Measurements from ENCODE around the gene APOM.

The APOM gene

DNA sequence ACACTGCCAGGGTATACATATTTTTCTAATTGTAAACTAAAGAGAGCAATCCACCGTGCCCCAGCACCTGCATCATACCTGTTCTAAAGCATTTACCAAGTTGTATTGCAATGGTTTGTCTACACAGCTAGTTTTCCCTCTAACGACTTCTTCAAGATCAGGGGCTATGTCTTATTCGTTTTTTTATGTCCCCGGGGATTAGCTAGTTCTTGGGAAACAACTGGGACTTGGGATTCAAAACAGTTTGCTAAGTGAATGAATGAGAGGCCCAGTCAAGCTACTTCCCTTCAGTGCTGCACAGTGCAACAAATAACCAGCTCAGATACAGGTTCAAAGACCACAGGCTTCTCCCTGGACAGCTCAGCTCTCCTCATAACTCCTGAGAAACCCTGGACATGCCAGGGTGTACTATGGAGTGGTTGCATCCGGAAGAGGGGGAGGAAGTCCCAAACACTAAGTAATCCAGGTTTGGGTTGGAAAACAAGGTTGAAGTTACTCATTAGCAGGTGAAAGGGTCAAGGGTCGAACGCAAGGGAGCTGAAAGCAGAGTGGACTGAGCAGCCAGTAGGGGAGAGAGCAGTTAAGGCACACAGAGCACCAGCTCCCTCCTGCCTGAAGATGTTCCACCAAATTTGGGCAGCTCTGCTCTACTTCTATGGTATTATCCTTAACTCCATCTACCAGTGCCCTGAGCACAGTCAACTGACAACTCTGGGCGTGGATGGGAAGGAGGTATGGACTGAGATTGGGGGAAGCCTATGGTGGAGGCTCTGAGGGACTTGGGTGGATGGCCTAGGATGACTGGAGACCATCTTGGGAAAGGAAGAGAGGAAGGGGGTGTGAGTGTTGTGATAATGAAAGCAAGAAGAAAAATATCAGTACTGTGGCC lies at the start of gene APOM:
Gene APOM, plus strand, starts transcription at position 546 of the 889 bp plus-strand sequence. Its CDS starts 73 bp downstream, at position 619.
- DNase-seq, result no peak

DNA sequence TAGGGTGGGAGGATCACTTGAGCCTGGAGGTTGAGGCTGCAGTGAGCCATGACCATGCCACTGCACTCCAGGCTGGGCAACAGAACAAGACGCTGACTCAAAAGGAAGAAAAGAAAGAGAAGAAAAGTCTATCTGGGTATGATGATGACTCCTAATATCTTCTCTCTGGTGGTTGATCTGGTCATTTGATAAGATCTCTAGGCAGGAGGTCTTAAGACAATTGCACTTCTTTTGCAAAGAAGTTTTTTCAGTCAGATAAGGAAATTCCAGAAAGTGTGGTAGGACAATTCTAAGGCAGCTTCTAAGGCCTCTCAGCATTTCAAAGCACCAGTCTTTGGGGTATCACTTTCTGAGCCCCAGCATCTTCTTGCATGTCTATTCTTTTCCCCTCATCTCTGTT lies 48.4 kb upstream of the APOM start:
- no peak for DNase-seq

DNA sequence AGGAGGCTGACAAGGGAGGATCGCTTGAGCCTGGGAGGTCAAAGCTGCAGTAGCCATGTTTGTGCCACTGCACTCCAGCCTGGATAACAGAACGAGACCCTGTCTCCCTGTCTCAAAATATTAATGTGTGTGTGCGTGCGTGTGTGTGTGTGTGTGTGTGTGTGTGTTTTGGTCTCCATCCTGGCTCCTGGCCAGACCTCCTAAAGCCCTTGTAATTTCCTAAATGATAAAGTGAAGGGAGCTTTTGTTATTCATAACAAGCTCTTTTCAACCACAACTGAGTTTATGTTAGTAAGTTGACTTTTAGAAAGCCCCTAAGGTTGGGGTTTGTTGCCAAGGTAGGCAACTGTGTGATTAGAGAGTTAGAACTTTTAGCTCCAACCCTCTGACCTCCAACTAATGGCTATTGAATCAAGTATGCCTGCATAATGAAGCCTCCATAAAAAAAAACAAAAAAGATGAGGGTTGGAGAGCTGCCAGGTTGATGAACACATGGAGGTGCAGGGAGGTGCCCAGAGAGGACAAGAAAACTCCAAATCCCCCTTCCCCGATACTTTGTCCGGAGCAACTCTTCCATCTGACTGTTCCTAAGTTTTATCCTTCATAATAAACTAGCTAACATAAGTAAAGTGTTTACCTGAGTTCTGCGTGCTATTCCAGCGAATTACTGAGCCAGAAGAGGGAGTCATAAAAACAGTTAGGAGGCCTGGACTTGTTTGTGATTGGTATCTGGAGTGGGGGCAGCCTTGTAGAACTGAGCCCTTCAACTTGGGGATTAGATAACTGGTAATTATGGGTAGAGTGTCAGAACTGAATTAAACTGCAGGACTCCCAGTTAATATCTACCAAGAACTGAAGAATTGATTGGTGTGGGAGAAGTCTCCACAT lies 45.9 kb upstream of the APOM start:
- DNase-seq, result no peak

DNA sequence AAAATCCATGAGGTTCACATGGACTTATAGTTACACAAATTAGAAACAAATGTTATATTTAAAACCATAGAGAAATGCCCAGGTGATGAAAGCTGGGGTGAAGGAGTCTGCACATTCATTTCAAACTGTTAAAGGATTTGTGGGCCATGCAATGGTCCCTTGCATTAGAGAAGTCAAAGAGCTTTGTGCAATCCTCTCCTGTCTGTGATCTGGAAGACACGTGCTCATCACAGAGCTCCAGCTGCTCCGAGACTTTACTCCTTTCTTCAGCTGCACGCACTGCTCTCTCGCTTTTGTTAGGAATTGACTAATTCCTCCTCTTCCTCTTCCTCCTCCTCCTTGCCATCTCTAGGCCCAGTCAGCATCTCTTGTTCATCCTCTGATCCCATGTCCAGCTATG lies 44.7 kb upstream of the APOM start:
- peak in 1 of 2 donors; percentile 24 for DNase-seq

DNA sequence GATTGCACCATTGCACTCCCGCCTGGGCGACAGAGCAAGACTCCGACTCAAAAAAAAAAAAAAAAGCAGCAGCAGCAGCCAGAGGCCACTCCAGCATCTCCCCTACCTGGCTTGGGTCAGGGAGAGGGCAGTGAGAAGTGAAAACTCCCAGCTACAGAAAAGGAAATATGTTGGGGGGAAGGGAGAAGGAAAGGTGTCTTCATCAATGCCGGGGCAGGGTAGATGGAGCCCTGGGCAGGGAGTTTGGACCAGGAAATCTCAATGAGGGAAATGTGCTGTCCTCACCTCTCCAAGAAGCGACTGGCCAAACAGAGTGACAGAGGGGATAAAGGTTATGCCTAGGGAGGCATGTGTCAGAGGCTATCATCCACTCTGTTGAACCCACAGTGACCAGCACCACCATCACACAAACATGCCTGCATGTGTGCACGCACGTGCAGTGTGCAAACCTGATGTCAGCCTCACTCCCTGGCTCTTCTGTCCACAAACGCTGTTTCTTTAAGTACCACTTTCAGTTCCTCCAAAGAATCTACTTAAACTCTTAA lies 41.5 kb upstream of the APOM start:
- peak; percentile 20 to 63 for DNase-seq

DNA sequence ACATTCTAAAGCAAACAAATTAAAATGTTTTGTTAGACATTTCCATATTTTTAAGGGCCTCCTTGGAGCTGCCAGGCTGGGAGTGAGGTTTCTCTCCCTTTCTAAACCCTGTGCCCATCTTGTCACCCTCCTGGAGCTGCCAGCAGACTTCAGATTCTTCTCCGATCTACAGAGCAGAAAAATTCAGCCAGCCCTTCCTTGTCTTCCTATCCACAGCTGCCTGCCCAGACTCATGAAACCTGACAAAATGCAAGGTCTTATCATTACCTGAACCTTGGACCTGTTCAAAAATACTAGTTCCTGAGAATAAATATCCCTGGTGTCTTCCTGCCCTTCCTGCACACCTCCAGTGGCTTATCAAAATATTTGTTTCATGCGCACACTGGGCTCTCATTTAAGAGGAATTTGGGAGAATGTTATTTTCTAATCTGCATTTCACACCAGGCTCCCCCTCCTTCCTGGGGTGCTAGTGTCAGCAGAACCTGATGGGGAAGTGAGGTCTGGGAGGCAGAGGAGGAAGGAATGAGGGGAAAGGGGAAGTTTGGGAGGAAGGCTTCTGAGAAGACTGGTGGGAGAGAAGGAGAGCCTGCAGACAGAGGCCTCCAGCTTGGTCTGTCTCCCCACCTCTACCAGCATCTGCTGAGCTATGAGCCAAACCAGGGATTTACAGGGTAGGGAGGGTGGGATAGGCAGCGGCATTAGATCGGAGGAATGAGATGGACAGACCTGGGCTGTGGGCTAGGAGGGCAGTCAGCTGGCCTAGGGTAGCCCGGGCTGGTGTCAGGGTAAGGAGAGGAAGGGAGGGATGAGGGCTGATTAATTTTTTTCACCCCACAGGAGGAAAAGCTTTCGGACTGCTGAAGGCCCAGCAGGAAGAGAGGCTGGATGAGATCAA lies 40.8 kb upstream of the APOM start, which contains the start of gene AIF1:
Gene AIF1, plus strand, starts transcription at position 551 of the 895 bp plus-strand sequence. Its CDS starts 96 bp downstream, at position 647.
- peak; percentile 69 for DNase-seq

DNA sequence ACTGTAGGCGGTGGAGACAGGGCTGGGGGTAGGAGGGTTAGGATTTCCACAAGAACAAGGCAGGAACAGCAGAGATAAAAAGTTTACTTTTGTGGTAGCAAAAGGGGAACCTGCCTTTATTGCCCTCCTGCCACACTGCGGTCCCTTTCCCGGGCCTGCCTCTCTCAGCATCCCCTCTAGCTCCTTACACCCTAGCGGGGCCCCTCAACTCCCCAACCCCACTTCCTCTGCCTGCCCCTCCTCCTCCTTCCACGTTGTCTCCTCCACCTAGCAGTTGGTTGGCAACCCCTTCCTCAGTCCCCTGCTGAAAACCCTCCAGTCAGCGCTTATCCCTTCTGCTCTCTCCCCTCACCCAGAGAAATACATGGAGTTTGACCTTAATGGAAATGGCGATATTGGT lies 39.9 kb upstream of the APOM start:
- DNase-seq, result no peak

DNA sequence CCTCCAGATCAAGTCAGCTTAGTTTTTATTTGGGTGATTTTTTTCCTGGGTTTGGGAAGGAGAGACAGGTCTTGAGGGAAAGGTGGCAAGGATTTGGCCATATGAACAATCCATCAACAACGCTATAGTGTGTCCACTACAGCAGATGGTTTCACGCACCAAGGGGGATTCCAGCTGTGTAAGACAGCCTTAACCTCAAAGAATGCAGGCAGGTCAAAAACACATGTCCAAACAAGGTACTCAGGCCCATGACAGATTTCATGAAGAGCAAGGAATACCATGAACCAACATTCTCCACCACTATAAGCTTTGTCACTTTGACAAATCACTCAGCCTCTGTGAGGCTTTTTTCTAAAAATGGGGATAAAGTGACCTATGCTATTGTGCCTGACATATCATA lies 38.7 kb upstream of the APOM start:
- no peak for DNase-seq

DNA sequence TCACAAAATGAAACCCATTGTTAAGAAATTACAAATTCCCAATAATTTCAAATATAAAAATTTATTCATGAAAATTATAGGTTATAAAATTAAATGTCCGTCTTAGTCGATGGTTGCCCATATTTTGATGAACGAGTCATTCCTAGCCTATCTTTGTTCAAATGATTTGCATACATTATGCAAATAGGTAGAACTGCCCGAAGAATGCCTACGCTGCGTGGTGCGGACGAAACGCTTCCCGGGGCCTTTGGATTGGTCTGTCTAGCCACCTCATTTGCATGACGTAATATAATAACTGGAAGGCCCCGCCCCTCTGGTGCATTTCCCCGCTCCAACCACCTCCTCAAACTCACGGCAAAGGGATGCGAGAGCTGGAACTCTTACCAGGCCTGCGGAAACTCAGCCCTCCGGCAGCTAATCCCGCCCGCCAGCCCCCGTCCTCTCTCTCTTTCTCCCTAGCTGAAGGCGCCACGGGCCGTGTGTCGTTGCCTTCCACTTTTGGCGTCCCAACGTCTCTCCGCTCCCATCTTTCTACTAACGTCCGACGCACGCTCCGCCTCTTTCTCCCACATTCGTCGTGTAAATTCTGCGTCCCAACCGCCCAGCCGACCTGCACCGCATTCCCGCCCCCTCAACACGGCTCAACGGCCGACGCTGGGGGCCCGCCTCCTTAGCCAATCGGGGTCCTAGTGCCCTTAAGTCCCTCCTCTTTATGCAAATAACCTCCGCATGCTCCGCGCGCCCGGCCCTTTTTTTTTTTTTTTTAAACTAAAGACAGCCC lies 35.7 kb upstream of the APOM start:
- peak; percentile 98 to 99 for DNase-seq

DNA sequence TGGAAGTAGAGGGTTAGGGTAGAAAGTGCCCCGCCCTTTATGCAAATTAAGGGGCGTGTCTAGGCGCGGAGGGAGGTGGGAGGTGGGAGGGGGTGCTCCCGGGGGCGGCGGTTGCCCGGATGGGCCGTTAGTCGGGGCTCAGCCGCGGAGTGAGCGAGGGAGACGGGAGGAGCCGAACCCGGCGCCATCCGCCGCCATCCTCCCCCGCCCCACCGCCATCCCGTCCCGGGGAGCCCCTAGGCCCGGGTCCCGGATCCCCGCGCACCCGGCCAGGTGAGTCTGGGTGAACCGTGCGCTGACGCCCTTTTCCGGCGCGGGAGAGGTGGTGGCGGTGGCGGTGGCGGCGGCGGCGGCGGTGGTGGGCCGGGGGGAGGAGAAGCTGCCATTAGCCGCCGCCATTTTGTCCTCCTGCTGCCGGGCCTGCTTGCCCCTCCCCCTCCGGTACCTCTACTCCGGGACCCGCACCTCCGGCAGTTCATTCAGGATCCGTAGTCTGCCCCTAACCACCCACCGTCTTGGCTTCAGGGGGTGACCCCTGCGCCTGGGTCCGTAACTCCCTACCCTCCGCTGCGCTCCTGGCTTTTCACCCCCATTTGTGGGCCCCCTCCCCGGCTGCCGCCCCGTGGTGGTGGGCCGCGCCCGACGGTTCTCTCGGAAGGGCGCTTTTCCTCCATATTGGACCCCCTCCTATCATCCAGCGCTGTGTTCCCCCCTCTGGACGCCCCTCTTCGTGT lies 34.9 kb upstream of the APOM start, which contains the start of gene PRRC2A:
Gene PRRC2A, plus strand, starts transcription at position 130 of the 734 bp plus-strand sequence. CDS start 2,075 bp downstream, outside the sequence.
- DNase-seq, result peak in 1 of 2 donors; percentile 52

DNA sequence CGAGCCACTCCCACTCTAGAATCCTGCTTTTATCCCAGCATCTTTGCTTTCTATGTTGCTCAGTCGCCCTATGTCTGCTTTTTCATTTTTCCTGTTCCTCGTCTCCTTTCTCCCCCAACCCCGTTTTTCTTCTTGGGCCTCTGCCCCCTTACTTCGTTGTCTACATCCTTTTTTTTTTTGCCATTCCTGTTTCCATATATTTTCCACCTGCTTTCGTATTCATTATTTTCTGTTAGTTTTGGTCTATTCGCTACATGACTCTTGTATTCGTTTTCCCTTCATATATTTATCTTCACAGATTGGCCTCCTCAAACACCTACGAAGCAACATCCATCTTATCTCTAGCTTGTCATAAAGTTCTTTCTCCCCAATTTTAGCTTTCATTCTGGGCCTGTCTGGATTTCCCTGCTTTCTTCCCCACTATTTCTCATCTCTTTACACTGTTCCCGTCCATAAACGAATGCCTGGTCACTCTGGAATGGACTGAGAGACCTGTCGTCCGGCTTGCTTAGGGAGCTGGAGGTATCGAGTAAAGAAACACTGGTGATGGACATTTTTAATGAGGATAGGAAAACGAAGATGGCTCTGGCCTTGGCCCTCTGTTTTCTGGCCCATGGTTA lies 34.3 kb upstream of the APOM start:
- no peak for DNase-seq

DNA sequence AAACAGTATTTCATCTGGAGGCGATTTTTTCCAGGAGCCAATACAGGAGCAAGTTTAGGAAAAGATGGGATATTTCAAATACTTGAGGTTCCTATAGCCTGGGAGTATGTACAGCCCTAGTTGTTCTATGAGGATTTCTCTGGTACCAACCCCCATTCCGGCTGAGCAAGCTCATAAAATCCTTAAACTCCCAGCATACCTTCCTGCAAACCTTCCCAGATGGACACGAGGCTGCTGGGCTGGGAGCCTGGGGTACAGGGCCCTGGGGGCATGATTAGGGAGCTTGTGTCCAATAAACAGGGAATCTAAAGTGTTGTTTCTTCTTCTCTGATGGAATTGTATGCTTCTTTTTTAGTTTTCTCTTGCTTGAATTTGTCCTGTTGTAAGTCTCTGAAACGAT lies 33.7 kb upstream of the APOM start:
- DNase-seq, result no peak

DNA sequence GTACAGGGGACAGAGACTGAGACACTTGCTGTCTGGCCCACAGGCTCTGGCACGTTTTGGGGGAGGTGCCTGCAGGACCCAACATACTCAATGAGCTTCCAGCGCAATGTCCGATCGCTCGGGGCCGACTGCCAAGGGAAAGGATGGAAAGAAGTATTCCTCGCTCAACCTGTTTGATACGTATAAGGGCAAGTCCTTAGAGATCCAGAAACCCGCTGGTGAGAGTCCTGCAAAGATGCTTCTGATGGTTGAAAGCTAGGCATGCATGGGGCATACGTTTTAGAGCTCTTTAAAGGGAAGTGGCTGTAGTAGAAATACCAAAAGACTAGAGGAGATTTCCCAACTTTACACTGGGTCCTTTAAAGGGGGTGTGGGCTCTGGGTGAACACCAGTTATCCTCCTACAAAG lies 33.0 kb upstream of the APOM start:
- DNase-seq, result peak; percentile 54 to 69

DNA sequence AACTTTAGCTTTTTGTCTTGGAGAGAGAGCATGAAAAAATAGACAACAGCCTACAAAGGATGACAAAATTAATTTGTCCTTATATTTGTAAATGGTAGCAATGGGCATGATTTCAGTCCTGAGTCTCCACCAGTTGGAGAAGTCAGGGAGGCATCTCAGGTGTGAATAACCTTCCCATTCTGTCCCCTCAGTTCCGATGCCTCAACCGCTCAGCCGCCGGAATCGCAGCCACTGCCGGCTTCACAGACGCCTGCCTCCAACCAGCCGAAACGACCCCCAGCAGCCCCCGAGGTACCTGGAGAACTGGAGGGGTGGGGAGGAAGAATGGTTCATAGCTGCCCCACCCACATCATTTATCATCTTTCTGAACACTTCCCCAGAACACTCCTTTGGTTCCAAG lies 31.6 kb upstream of the APOM start:
- DNase-seq, result no peak

DNA sequence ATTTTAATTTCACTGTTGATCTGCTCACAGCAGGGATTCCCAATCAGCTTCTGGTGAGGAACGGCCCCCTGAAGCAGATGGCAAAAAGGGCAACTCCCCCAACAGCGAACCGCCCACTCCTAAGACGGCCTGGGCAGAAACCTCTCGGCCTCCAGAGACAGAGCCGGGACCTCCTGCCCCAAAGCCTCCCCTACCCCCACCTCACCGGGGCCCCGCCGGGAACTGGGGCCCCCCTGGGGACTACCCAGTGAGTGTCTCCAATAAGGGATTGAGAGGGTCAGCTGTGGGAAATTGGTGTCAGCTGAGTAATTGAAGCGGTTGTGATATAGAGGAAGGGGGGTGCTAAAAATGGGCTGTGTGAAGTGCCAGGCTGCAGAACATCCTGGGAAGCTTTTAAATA lies 28.7 kb upstream of the APOM start:
- DNase-seq, result no peak

DNA sequence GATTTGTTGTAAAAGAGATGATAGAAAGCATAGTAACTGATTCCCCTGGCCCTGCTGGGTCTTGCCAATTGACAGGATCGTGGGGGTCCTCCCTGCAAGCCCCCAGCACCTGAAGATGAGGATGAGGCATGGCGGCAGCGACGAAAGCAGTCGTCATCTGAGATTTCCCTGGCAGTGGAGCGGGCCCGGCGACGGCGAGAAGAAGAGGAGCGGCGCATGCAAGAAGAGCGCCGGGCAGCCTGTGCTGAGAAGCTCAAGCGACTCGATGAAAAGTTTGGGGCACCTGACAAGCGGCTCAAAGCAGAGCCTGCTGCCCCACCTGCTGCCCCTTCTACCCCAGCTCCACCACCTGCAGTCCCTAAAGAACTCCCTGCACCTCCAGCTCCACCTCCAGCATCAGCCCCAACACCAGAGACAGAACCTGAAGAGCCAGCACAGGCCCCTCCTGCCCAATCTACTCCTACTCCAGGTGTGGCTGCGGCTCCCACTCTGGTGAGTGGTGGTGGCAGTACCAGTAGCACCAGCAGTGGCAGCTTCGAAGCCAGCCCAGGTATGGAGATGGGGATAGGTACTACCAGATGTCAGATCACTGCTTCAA lies 27.9 kb upstream of the APOM start:
- no peak for DNase-seq

DNA sequence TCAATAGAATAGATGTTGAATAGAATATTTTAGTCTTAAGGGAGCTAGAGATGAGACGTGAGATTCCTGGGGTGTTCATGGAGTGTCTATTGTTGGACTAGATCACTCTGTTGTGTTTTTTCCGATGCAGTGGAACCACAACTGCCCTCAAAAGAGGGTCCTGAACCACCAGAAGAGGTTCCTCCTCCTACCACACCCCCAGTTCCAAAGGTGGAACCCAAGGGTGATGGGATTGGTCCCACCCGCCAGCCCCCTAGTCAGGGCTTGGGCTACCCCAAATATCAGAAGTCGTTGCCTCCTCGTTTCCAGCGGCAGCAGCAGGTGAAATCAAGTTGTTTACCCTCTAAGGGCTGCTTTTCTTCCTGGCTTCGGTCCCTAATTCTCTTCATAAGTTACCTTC lies 26.7 kb upstream of the APOM start:
- DNase-seq, result no peak

DNA sequence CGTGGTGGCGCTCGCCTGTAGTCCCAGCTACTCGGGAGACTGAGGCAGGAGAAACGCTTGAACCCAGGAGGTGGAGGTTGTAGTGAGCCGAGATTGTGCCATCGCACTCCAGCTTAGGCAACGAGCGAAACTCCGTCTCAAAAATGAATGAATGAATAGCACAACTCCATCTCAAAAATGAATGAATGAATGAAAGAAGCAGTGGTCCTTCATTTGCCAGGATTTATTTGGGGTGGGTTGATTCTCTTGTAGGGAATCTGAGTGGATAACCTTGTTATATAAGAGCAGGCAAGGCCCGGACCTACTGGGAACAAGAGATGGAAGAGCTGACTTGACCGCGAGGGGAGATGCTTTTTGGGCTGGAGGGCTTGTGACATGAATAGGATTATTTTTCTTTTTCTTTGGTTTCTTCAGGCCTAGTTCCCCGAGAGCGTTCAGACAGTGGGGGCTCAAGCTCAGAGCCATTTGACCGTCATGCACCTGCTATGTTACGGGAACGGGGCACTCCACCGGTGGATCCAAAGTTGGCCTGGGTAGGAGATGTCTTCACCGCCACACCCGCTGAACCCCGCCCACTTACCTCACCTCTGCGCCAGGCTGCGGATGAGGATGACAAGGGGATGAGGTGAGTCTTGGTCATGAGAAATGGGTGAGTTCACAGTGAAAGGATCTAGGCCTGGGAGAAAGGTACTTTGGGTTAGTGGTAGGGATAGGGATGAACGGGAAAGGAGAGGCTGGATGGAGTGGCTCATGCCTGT lies 25.3 kb upstream of the APOM start:
- DNase-seq, result no peak

DNA sequence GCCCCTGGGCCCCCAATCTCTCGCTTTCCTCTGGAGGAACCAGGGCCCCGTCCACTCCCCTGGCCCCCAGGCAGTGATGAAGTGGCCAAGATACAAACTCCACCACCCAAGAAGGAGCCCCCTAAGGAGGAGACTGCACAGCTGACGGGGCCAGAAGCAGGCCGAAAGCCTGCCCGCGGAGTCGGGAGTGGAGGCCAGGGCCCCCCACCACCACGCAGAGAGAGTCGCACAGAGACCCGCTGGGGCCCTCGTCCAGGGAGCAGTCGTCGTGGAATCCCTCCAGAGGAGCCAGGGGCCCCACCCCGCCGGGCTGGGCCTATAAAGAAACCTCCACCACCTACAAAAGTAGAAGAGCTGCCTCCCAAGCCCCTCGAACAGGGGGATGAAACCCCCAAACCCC lies 24.5 kb upstream of the APOM start:
- no peak for DNase-seq
